ENCODE data around the gene MAF. TPM values are rescaled to one million over a fixed set of nuclear protein-coding genes. Genes with fewer than 3 reads are reported as not detected.

Gene MAF
- 10 to 100 TPM; 24.8 to 52.0 (median 33.6) TPM for total RNA-seq

GRCh38 chr16:79600638-79601091, at the start of gene MAF:
MAF (minus strand) TSS chr16:79600737; CDS start chr16:79599902, 835 bp downstream.
- peak within 1 kb of the TSS; percentile 74 to 75 for H3K4me3 ChIP-seq
- WGBS, 2 donors (ENCODE audit: low coverage in 1 of 2), result 0% methylated on average over 2 to 17 of the region's 25 CpGs
- ATAC-seq, result peak; percentile 83
- H3K27me3 ChIP-seq, result peaks cover 7% of the 10 kb centered on the region
- peaks cover 0 to 30% (median 4%) of the 10 kb centered on the region in 3 donors for H3K4me1 ChIP-seq
- H3K27ac ChIP-seq, result peak within 1 kb of the TSS; percentile 81 to 91 (median 87)
- no peak for TF ChIP-seq EP300 (IDR thresholded peaks at IDR 0.05)
- TF ChIP-seq POLR2AphosphoS5 (IDR thresholded peaks at IDR 0.05), result peak; percentile 51
- no peak for TF ChIP-seq CTCF (IDR thresholded peaks at IDR 0.05)
- TF ChIP-seq POLR2A (IDR thresholded peaks at IDR 0.05), result peak in 1 of 2 donors; percentile 66
- H3K9me3 ChIP-seq, result no peaks in the 10 kb centered on the region
- H3K36me3 ChIP-seq, result no peaks in the 10 kb centered on the region

- Histone ChIP-seq H3K27ac (no peak overlapping the region), H3K4me3 (no peak overlapping the region), H3K27me3 (no peaks in the 10 kb centered on the region), H3K9me3 (no peaks in the 10 kb centered on the region), H3K36me3 (no peaks in the 10 kb centered on the region), H3K4me1 (peaks cover 0 to 8% (median 0%) of the 10 kb centered on the region in 3 donors)
- WGBS, 2 donors (ENCODE audit: low coverage in 1 of 2), result 60 to 80% methylated on average over 1 to 4 of the region's 4 CpGs
- no peak for ATAC-seq
- TF ChIP-seq EP300 (IDR thresholded peaks at IDR 0.05), result no peak
- no peak for TF ChIP-seq CTCF (IDR thresholded peaks at IDR 0.05)
- no peak for TF ChIP-seq POLR2A (IDR thresholded peaks at IDR 0.05)
- TF ChIP-seq POLR2AphosphoS5 (IDR thresholded peaks at IDR 0.05), result no peak
Measured at GRCh38 chr16:79648826-79649225, 48.3 kb upstream of the MAF start.

- Histone ChIP-seq H3K9me3 (no peaks in the 10 kb centered on the region), H3K27ac (no peak overlapping the region), H3K4me3 (no peak overlapping the region), H3K4me1 (no peaks in the 10 kb centered on the region), H3K36me3 (no peaks in the 10 kb centered on the region), H3K27me3 (no peaks in the 10 kb centered on the region)
- no peak for ATAC-seq
- no peak for TF ChIP-seq CTCF (IDR thresholded peaks at IDR 0.05)
- TF ChIP-seq POLR2AphosphoS5 (IDR thresholded peaks at IDR 0.05), result no peak
- no peak for TF ChIP-seq POLR2A (IDR thresholded peaks at IDR 0.05)
- TF ChIP-seq EP300 (IDR thresholded peaks at IDR 0.05), result no peak
- 79 to 96% methylated on average over 3 of the region's 3 CpGs for WGBS, 2 donors (ENCODE audit: low coverage in 1 of 2)
Measured at GRCh38 chr16:79647586-79647985, 47.0 kb upstream of the MAF start.

- TF ChIP-seq EP300 (IDR thresholded peaks at IDR 0.05) (no peak), CTCF (IDR thresholded peaks at IDR 0.05) (no peak), POLR2A (IDR thresholded peaks at IDR 0.05) (no peak), POLR2AphosphoS5 (IDR thresholded peaks at IDR 0.05) (no peak)
- H3K36me3 ChIP-seq, result no peaks in the 10 kb centered on the region
- H3K4me1 ChIP-seq, result peaks cover 0 to 6% (median 0%) of the 10 kb centered on the region in 3 donors
- no peaks in the 10 kb centered on the region for H3K9me3 ChIP-seq
- ATAC-seq, result no peak
- no peak overlapping the region for H3K4me3 ChIP-seq
- H3K27me3 ChIP-seq, result no peaks in the 10 kb centered on the region
- WGBS, 2 donors (ENCODE audit: low coverage in 1 of 2), result 81 to 89% methylated on average over 4 of the region's 4 CpGs
- no peak overlapping the region for H3K27ac ChIP-seq
Measured at GRCh38 chr16:79645701-79646100, 45.2 kb upstream of the MAF start.

- Histone ChIP-seq H3K4me1 (peaks cover 0 to 7% (median 0%) of the 10 kb centered on the region in 3 donors), H3K27ac (no peak overlapping the region), H3K4me3 (no peak overlapping the region), H3K27me3 (no peaks in the 10 kb centered on the region), H3K36me3 (no peaks in the 10 kb centered on the region), H3K9me3 (no peaks in the 10 kb centered on the region)
- no peak for TF ChIP-seq EP300 (IDR thresholded peaks at IDR 0.05)
- TF ChIP-seq POLR2A (IDR thresholded peaks at IDR 0.05), result no peak
- no peak for TF ChIP-seq CTCF (IDR thresholded peaks at IDR 0.05)
- ATAC-seq, result no peak
- WGBS, 2 donors (ENCODE audit: low coverage in 1 of 2), result 89 to 90% methylated on average over 5 to 6 of the region's 6 CpGs
Measured at GRCh38 chr16:79644971-79645667, 44.6 kb upstream of the MAF start.

All from gastroesophageal sphincter (tissue), 4 donors.